Amniotic stem cell (primary cell): ENCODE data around the gene ART1.
"Not testable (repeated sequence)": the region's sequence is repeated elsewhere in the genome, so short reads cannot be mapped to it uniquely, and the experiment has no call there.

ENCODE experiments used
- DNase-seq: peaks from one replicate; lab custom pipeline; 2025; lab: John Stamatoyannopoulos, UW

Gene ART1, protein sequence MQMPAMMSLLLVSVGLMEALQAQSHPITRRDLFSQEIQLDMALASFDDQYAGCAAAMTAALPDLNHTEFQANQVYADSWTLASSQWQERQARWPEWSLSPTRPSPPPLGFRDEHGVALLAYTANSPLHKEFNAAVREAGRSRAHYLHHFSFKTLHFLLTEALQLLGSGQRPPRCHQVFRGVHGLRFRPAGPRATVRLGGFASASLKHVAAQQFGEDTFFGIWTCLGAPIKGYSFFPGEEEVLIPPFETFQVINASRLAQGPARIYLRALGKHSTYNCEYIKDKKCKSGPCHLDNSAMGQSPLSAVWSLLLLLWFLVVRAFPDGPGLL

GRCh38 chr11:3644817-3645235, at the start of gene ART1:
Gene ART1, plus strand, starts transcription at chr11:3645128. Its CDS starts 14,086 bp downstream, at chr11:3659214.
- no peak for DNase-seq

- not testable (repeated sequence) for DNase-seq
Measured at GRCh38 chr11:3597743-3598142, 47.2 kb upstream of the ART1 start.

GRCh38 chr11:3600201-3600600, 44.7 kb upstream of the ART1 start:
- not testable (repeated sequence) for DNase-seq

DNA sequence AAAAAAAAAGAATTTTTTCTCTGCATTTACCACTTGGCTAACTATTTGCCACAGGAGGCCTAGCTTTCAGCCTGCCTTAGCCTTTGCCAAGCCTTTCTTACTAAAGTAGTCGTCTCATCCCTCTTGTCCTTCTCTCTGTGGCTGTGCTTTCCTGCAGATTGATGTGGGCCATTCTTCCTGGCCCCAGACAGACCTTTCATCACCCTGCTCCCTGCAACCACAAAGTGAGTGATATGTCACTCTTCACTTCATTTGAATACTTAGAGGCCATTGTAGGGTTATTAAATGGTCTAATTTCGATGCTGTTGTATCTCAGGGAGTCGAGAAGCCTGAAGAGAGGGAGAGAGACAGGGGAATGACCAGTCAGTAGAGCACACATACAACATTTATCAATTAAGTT, 40.8 kb upstream of the ART1 start:
- DNase-seq: no peak

DNA sequence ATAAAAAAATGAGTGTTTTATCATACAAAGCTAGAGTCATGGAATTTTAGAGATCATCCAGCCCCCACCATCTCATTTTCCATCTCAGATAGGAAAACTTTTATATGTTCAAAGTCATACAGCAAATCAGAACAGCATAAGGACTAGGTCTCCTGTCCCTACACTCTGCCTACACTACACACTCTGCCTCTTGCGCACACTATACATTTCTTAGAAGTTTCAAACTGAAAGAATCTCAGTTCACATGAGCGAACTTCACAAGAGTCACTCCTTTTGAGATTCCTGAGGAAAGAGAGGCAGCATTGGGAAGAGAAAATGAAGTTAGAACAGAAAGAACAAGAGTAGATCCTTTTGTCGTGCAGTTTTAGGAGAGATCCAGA, 39.7 kb upstream of the ART1 start:
- no peak for DNase-seq

GRCh38 chr11:3605771-3606203, 39.1 kb upstream of the ART1 start:
- DNase-seq: no peak

- peak; percentile 7 for DNase-seq
Measured at GRCh38 chr11:3609416-3610265, 35.3 kb upstream of the ART1 start.

DNA sequence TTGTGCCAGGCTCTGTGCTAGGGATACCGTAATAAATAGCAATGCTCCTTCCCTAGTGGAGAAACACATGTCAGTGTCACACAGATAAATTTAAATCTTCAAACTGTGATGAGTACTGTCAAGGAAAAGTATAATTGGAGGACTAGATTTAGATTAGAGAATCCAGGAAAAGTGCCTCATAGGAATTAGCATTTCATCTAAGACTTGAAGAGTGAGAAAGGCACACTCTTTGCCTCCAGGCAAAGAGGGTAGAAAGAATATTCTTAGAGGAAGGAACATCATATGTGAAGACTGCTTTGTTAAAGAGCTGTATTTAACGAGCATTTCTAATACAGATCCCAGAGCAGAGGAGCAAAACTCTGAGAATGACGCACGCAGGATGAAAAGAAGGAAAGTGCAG, 34.1 kb upstream of the ART1 start:
- no peak for DNase-seq

- no peak for DNase-seq
Measured at GRCh38 chr11:3611976-3612678, 32.8 kb upstream of the ART1 start.

DNA sequence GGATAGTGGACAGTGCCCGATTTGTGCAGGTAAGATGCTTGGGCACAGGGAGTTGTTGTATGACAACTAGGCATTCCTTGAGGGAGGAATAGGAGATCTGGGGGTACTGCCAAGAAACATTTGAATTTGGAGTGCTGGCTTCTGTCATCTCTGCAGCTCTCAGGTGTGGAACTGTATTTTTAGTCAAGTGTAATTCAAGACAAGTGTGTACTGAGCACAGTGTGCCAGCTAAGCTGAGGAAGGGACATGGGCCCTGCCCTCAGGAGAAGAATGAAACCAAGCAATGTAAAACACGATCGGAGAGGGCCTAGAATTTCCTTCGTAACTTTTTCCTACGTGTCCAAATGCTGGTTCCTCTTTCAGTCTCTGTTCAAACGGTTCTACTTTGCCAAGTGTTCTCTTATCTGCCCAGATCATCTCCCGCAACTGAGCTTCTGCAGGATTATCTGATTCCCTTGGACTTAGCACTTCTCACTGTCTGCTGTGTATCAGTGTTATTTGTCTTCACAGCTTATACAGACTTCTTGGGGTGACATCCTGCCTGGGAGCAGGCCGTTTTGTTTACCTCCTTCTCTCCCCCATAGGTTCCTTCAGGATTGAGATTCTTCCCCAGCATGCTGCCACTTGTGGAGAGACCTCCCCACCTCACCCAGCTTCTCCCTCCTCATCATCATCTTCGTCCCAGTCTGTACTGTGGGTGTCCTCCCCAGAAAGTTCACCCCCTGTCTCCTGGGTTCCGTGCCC, 30.8 kb upstream of the ART1 start:
- DNase-seq: no peak

- DNase-seq: no peak
Measured at GRCh38 chr11:3614742-3615171, 30.2 kb upstream of the ART1 start.

GRCh38 chr11:3615998-3616397, 28.9 kb upstream of the ART1 start:
- DNase-seq: no peak

DNA sequence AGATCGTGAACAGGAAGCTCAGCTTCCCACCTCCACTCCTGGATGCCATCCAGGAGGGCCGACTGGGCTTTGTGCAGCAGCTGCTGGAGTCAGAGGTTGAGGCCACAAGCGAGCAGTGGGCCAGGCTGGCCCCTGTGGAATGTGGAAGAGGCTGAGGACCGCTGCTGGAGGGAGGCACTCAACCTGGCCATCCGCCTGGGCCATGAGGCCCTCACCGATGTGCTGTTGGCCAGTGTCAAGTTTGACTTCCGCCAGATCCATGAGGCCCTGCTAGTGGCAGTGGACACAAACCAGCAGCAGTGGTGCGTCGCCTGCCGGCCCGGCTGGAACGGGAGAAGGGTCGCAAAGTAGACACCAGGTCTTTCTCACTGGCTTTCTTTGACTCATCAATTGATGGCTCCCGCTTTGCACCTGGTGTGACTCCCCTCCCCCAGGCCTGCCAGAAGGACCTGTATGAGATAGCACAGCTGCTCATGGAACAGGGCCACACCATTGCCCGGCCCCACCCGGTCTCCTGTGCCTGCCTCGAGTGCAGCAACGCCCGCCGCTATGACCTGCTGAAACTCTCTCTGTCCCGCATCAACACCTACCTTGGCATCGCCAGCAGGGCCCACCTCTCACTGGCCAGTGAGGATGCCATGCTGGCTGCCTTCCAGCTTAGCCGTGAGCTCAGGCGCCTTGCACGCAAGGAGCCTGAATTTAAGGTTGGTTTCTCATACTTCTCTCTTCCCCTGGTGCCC, 28.0 kb upstream of the ART1 start:
- DNase-seq: no peak

DNA sequence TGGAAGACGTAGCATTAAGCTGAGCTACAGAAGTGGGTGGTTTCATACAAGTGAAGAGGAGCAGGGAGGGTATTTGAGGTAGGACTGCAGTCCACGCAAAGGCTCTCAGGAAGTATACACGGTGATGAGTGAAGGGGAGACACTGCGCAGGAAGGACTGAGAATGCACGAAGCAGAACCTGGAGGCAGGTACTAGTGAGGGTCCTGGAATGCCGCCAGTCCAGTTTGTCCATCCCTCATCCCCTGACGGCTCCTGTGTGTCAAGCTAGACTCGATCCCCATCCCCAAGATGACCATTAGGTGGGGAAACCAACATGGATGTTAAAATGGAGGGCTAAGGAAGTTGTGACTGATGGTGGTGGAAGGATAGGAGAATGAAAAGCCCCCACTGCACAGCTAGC, 26.9 kb upstream of the ART1 start:
- DNase-seq: no peak

DNA sequence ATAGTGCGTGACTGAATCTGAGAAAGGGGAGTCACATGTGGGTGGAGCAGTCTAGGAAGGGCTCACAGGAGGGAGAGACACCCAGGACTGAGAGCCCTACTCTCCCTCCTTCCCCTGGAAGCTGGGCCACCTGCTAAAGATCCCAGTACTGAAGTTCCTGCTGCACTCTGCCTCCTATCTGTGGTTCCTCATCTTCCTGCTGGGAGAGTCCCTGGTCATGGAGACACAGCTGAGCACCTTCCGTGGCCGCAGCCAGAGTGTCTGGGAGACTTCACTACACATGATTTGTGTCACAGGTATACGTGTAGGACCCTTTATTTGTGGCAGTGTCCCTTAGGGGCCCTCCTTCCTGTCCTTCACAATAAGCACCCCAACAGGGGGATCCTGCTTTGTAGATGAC, 22.4 kb upstream of the ART1 start:
- DNase-seq: no peak

DNA sequence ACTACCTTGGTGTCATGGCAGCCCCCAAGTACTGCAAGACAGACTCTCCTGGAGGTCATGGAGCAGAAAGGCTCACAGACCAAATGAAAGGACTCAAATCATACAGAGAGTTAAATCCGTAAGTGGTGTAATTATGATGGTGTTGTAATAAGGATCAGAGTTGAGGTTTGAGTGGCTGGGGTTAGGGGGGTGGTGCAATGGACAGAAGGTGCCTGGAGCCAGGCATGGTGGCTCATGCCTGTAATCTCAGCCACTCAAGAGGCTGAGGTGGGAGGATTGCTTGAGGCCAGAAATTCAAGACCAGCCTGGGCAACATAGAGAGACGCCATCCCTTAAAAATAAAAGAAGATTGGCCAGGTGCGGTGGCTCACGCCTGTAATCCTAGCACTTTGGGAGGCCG, 21.8 kb upstream of the ART1 start:
- no peak for DNase-seq

- no peak for DNase-seq
Measured at GRCh38 chr11:3623767-3624458, 21.0 kb upstream of the ART1 start.

GRCh38 chr11:3626250-3626960, 18.5 kb upstream of the ART1 start:
- no peak for DNase-seq

GRCh38 chr11:3627291-3627690, 17.6 kb upstream of the ART1 start:
- DNase-seq: peak; percentile 4

- no peak for DNase-seq
Measured at GRCh38 chr11:3631331-3631730, 13.6 kb upstream of the ART1 start.
